HG02588 (cell line): ENCODE results near the gene ITPRIP.

Experiments
- ATAC-seq: cut with Tn5 transposase; IDR thresholded peaks from one replicate; pipeline ENCODE4 v1.9.1; 2021; ENCODE audit warnings: mild to moderate bottlenecking, moderate library complexity; ENCODE audit not compliant: unreplicated experiment

The ITPRIP gene

GRCh38 chr10:104288355-104288754 is 49.9 kb downstream of the ITPRIP start:
- no peak for ATAC-seq

GRCh38 chr10:104286939-104287338 is 51.3 kb downstream of the ITPRIP start:
- ATAC-seq = no peak

GRCh38 chr10:104284846-104285245 is 53.4 kb downstream of the ITPRIP start:
- no peak for ATAC-seq

- no peak for ATAC-seq
Observed at GRCh38 chr10:104281694-104282093, 56.6 kb downstream of the ITPRIP start.

DNA sequence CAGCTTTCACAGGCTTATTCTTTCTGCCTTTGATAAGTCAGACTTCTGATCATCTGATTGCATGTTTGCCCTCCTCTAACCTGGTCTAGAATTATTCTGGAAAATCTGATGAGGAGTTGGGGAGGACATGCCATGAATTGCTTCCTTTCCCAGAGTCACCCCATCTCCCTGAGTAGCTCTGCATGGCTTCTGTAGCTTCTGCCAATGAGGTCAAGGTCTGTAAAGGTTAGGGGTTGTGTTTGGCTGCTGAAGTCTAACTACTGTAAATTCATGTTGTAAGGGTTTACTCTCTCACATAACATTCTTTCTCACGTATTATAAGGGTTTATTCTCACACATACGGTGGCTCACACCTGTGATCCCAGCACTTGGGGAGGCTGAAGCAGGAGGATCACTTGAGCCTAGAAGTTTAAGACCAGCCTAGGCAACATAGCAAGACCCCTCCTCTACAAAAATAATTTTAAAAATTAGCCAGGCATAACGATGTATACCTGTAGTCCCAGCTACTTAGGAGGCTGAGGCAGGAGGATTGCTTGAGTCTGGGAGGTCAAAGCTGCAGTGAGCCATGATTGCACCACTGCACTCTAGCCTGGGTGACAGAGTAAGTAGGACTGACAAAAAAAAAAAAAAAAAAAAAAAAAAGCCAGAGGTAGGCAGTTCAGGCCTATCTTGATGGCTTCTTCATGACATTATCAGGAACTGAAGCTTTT is 58.6 kb downstream of the ITPRIP start:
- no peak for ATAC-seq

GRCh38 chr10:104277785-104278184 is 60.5 kb downstream of the ITPRIP start:
- ATAC-seq = no peak

GRCh38 chr10:104276192-104276591 is 62.1 kb downstream of the ITPRIP start:
- no peak for ATAC-seq

DNA sequence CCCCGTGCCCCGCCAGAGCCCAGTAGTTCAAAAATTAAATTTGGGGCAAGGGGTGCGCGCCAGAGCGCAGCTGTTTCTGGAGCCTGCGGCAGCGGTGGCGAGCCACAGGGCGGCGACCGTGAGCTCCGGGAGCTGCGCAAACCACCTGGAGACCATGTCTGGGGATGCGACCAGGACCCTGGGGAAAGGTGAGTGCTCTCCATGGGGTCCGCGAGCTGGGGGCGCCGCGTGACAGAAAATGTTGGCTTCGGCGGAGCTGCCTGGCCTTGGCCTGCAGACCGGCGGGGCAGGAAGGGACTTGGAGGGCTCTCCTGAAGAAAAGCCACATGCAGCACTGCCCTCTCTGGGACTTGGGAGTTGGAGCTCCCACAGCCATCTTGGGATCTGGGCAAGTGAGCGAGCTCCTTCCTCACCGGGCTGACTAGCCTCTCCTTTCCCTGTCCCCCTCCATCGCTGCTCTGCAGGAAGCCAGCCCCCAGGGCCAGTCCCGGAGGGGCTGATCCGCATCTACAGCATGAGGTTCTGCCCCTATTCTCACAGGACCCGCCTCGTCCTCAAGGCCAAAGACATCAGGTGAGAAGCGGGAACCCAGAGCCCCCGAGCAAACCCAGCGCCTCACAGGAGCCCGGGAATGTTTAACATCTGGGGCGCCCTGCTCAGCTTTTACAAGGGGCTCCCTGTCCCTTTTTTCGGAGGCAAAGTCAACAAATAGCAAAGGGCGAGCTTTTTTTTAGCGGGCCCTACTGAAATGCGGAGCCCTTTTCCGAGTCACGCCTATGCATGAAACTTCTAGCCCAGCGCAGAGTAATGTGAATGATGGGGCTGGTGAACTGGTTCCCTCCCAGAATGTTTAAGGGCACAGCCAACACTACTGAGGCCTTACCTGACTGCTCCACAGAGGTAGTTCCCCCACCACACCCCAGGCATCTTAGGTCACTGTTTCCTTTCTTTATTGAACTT is 63.2 kb downstream of the ITPRIP start:
- no peak for ATAC-seq

GRCh38 chr10:104273899-104274575 is 64.2 kb downstream of the ITPRIP start:
- no peak for ATAC-seq

DNA sequence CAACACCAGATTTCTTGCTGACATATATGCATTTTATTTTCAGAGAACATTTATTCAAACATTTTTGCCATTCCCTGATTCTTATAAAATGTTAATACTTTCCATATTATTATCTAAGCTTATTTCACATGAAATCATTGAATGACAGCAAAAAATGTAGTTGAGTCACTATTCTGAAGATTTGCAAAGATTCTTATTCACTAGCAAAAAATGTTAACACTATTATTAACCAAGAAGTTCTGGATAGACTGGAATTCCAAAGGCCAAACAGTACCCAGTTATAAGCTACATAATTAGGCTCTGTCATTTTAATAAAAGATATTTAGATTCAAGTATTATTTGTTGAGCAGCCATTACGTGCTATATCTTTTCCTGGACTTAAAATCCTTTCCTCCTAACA is 65.0 kb downstream of the ITPRIP start:
- no peak for ATAC-seq

GRCh38 chr10:104268713-104269645 is 69.3 kb downstream of the ITPRIP start, which contains the start of gene GSTO2:
Gene GSTO2 (plus strand): TSS chr10:104269184. CDS start chr10:104274916, 5,732 bp downstream.
- ATAC-seq = peak; percentile 97

- no peak for ATAC-seq
Observed at GRCh38 chr10:104268405-104268712, 69.9 kb downstream of the ITPRIP start.

DNA sequence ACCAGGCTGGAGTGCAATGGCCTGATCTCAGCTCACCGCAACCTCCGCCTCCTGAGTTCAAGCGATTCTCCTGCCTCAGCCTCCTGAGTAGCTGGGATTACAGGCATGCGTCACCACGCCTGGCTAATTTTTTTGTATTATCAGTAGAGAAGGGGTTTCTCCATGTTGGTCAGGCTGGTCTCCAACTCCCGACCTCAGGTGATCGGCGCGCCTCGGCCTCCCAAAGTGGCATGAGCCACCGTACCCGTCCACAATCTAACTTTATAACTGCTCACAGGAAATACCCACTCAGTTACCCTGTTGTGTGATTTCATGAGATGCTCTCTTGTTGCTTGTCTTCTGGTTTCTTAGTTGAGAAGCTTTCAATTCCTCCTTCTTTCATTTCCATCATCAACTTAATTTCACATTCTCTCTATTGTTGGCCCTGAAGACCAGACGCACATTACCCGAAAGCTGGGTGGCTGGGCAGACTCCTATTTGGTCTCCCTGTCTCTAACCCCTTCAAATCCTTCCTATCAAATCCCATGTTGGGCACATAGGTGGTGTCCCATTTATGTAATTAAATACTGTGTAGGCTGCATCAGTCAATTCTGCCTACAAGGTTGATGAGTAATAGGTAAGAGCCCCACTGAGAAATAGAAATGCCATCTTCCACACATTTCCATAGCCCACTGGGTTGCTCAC is 70.4 kb downstream of the ITPRIP start:
- no peak for ATAC-seq

- ATAC-seq = no peak
Observed at GRCh38 chr10:104264783-104265182, 73.5 kb downstream of the ITPRIP start.

DNA sequence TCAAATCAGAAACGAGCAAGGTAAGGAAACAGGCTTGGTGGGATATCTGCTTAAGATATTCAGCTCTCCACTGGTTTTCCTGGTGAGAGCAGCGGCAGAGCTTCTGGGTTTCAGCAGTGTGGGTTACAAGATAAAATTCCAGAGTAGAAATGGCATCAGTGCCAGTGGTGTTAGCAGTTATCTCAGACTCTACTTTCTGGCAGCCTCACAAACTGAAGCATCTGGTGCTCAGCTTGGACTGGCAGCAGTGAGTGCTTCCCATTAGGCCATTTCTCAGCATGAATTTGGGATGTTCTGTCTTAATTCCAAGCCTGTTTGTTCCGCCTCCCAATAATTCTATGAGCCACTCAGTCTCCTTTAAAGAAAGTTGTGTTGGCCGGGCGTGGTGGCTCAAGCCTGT is 76.2 kb downstream of the ITPRIP start:
- ATAC-seq = no peak

- no peak for ATAC-seq
Observed at GRCh38 chr10:104260775-104261115, 77.5 kb downstream of the ITPRIP start.

- ATAC-seq = no peak
Observed at GRCh38 chr10:104259999-104260774, 78.1 kb downstream of the ITPRIP start.
